Measurements from ENCODE around the gene MCCD1. TPM values are rescaled to one million over a fixed set of nuclear protein-coding genes. Genes with fewer than 3 reads are reported as not detected.
A peak's percentile ranks its signal among the peaks of the same experiment; 100 is the strongest.
"Not testable (repeated sequence)": the region's sequence is repeated elsewhere in the genome, so short reads cannot be mapped to it uniquely, and the experiment has no call there.

MCCD1 gene
- total RNA-seq, 3 donors from 2014 or later (not counting 1 experiment from before 2014, with no cell fraction given) = not detected

DNA sequence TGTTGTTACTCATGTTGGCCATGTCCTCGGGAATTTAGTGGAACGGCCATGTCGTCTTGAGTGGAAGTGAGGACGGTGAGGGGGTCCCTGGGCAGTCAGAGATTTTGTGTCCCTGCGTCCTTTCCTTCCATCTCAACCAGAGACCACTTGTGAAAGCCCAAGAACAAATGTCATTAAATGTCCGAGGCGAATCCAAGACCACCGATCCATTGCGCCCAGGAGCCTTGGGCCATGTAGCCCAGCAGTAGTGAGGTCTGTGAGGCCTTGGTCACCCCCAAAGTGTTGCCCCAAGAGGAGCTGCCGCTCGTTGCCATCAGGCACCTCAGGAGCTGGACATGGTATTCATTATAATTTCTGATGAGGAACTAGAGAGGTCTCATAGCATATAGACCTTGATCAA lies 48.2 kb upstream of the MCCD1 start:
- Mint-ChIP-seq H3K27me3 (ENCODE audit: low read depth in 2 of 2) (no peaks in the 10 kb centered on the region), H3K4me3 (no peak overlapping the region), H3K9me3 (no peaks in the 10 kb centered on the region), H3K27ac (no peak overlapping the region), H3K4me1 (peaks cover 1 to 16% of the 10 kb centered on the region in 2 donors), H3K36me3 (no peaks in the 10 kb centered on the region)
- no peaks in the 10 kb centered on the region for H3K4me1 ChIP-seq (ENCODE audit: control insufficient read depth, insufficient read depth, low read length)
- intact Hi-C loops (cut with micrococcal nuclease) = no loop called here
- TF ChIP-seq, protein P1, sequence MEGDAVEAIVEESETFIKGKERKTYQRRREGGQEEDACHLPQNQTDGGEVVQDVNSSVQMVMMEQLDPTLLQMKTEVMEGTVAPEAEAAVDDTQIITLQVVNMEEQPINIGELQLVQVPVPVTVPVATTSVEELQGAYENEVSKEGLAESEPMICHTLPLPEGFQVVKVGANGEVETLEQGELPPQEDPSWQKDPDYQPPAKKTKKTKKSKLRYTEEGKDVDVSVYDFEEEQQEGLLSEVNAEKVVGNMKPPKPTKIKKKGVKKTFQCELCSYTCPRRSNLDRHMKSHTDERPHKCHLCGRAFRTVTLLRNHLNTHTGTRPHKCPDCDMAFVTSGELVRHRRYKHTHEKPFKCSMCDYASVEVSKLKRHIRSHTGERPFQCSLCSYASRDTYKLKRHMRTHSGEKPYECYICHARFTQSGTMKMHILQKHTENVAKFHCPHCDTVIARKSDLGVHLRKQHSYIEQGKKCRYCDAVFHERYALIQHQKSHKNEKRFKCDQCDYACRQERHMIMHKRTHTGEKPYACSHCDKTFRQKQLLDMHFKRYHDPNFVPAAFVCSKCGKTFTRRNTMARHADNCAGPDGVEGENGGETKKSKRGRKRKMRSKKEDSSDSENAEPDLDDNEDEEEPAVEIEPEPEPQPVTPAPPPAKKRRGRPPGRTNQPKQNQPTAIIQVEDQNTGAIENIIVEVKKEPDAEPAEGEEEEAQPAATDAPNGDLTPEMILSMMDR (IDR thresholded peaks at IDR 0.05) = no peak
- no peak overlapping the region for H3K4me3 ChIP-seq (ENCODE audit: low read length)
- ATAC-seq = no peak
- no peaks in the 10 kb centered on the region for H3K9me3 ChIP-seq (ENCODE audit: control insufficient read depth, insufficient read depth, low read length)
- H3K27ac ChIP-seq (ENCODE audit: low read length) = no peak overlapping the region
- H3K27me3 ChIP-seq (ENCODE audit: control insufficient read depth, insufficient read depth, low read length) = no peaks in the 10 kb centered on the region
- no peak for DNase-seq
- H3K36me3 ChIP-seq (ENCODE audit: control insufficient read depth, insufficient read depth, low read length) = peaks cover 2% of the 10 kb centered on the region
- WGBS (ENCODE audit: insufficient coverage) = 83% methylated on average over 11 of the region's 11 CpGs

DNA sequence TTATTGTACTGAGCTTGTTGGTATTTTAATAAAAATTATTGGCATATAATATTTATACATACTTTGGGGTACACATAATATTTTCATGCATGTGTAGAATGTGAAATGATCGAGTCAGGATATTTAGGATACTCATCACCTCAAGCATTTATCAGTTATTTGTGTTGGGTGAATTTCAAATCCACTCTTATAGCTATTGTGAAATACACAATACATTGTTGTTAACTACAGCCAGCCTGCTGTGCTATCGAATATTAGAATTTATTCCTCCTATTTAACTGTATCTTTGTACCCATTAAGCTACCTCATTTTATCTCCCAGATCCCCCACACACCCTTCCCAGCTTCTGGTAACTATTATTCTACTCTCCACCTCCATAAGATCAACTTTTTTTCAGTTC lies 45.4 kb upstream of the MCCD1 start:
- intact Hi-C loops (cut with micrococcal nuclease) = no loop called here
- H3K36me3 ChIP-seq (ENCODE audit: control insufficient read depth, insufficient read depth, low read length) = peaks cover 2% of the 10 kb centered on the region
- no peaks in the 10 kb centered on the region for H3K36me3 Mint-ChIP-seq
- no peak overlapping the region for H3K4me3 Mint-ChIP-seq
- H3K9me3 ChIP-seq (ENCODE audit: control insufficient read depth, insufficient read depth, low read length) = no peaks in the 10 kb centered on the region
- no peaks in the 10 kb centered on the region for H3K27me3 Mint-ChIP-seq (ENCODE audit: low read depth in 2 of 2)
- no peak for ATAC-seq
- H3K27me3 ChIP-seq (ENCODE audit: control insufficient read depth, insufficient read depth, low read length) = no peaks in the 10 kb centered on the region
- 94% methylated on average over 1 of the region's 2 CpGs for WGBS (ENCODE audit: insufficient coverage)
- no peak overlapping the region for H3K4me3 ChIP-seq (ENCODE audit: low read length)
- no peaks in the 10 kb centered on the region for H3K9me3 Mint-ChIP-seq
- H3K4me1 Mint-ChIP-seq = peaks cover 0 to 13% of the 10 kb centered on the region in 2 donors
- TF ChIP-seq, protein P1 (IDR thresholded peaks at IDR 0.05) = no peak
- DNase-seq = no peak
- H3K4me1 ChIP-seq (ENCODE audit: control insufficient read depth, insufficient read depth, low read length) = no peaks in the 10 kb centered on the region
- no peak overlapping the region for H3K27ac ChIP-seq (ENCODE audit: low read length)
- H3K27ac Mint-ChIP-seq = no peak overlapping the region

- Histone ChIP-seq H3K36me3 (ENCODE audit: control insufficient read depth, insufficient read depth, low read length) (peaks cover 2% of the 10 kb centered on the region), H3K4me1 (ENCODE audit: control insufficient read depth, insufficient read depth, low read length) (no peaks in the 10 kb centered on the region), H3K27ac (ENCODE audit: low read length) (no peak overlapping the region), H3K27me3 (ENCODE audit: control insufficient read depth, insufficient read depth, low read length) (no peaks in the 10 kb centered on the region), H3K9me3 (ENCODE audit: control insufficient read depth, insufficient read depth, low read length) (no peaks in the 10 kb centered on the region), H3K4me3 (ENCODE audit: low read length) (no peak overlapping the region)
- TF ChIP-seq, protein P1 (IDR thresholded peaks at IDR 0.05) = no peak
- intact Hi-C loops (cut with micrococcal nuclease) = no loop called here
- H3K27me3 Mint-ChIP-seq (ENCODE audit: low read depth in 2 of 2) = no peaks in the 10 kb centered on the region
- peaks cover 0 to 11% of the 10 kb centered on the region in 2 donors for H3K4me1 Mint-ChIP-seq
- DNase-seq = no peak
- ATAC-seq = no peak
- H3K36me3 Mint-ChIP-seq = no peaks in the 10 kb centered on the region
- WGBS (ENCODE audit: insufficient coverage) = 100% methylated on average over 1 of the region's 1 CpG
- no peak overlapping the region for H3K4me3 Mint-ChIP-seq
- H3K27ac Mint-ChIP-seq = no peak overlapping the region
- no peaks in the 10 kb centered on the region for H3K9me3 Mint-ChIP-seq
Measured at GRCh38 chr6:31485055-31485454, 43.7 kb upstream of the MCCD1 start.

DNA sequence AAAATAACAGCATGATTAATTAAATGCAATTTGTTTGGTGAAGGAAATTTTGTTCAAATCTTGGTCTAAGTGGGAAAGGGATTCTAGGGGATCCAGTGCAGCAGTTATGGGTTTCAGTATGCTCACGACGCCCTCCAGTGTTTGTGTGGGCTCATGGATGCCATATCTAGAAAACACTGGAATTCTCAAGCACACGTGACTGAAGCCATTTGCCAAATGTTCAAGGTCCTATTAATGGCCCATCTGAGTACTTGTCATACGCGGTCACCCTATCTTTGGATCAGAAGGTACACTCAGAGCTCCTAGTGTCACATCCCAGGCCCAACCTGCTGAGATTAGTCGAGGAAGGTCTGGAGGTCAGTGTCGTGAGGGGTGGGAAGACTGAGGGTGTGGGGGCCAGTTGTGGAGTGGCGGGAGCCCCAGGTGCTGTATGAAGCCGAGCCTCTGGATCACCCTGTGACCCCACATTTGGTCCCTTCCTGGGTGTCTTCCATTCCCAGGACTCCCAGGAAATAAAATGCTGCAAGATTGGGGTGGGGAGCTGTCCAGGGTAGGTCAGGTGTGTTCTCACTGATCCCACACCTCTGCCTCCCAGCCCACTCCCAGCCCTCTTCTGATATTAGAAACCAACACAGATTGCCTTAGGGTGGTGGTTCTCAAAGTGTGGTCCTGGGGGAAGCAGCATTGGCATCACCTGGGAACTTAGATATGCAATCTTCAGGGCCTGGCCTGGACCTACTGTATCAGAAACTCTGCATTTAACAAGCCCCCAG lies 42.5 kb upstream of the MCCD1 start:
- no CpG with 5 or more reads among the region's 9 CpGs for WGBS (ENCODE audit: insufficient coverage)
- intact Hi-C loops (cut with micrococcal nuclease); H3K9me3 ChIP-seq (ENCODE audit: control insufficient read depth, insufficient read depth, low read length); H3K4me1 ChIP-seq (ENCODE audit: control insufficient read depth, insufficient read depth, low read length); H3K27me3 ChIP-seq (ENCODE audit: control insufficient read depth, insufficient read depth, low read length); H3K4me3 Mint-ChIP-seq; H3K27me3 Mint-ChIP-seq (ENCODE audit: low read depth in 2 of 2); DNase-seq; H3K27ac Mint-ChIP-seq; H3K9me3 Mint-ChIP-seq; H3K27ac ChIP-seq (ENCODE audit: low read length); H3K36me3 ChIP-seq (ENCODE audit: control insufficient read depth, insufficient read depth, low read length); H3K36me3 Mint-ChIP-seq; H3K4me3 ChIP-seq (ENCODE audit: low read length): not testable (repeated sequence)
- ATAC-seq = peak in 2 of 3 donors; percentile 59 to 68
- peaks cover 0 to 13% of the 10 kb centered on the region in 2 donors for H3K4me1 Mint-ChIP-seq

DNA sequence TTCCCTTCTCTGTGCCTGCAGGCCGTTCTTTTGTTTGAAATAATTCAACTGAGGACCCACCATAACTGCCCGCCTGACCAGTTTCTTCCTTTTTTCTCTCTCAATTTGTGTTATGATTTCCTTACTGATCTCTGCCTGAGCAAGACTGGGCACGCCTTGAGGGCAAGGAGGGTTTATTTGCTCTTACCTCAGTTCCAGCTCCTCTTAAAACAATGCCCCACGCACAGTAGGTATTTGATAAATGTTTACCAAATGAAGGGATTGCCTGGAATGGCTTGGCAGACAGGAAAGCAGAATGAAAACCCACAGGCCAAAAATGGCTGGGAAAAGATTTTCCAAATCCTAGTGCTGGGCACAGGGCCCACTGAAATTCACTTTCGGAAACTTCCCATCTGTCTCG lies 41.1 kb upstream of the MCCD1 start:
- H3K4me3 Mint-ChIP-seq; H3K27ac Mint-ChIP-seq; H3K9me3 ChIP-seq (ENCODE audit: control insufficient read depth, insufficient read depth, low read length); intact Hi-C loops (cut with micrococcal nuclease); H3K27me3 ChIP-seq (ENCODE audit: control insufficient read depth, insufficient read depth, low read length); DNase-seq; H3K36me3 Mint-ChIP-seq; H3K27ac ChIP-seq (ENCODE audit: low read length); ATAC-seq; H3K9me3 Mint-ChIP-seq; H3K27me3 Mint-ChIP-seq (ENCODE audit: low read depth in 2 of 2); H3K4me1 ChIP-seq (ENCODE audit: control insufficient read depth, insufficient read depth, low read length); H3K36me3 ChIP-seq (ENCODE audit: control insufficient read depth, insufficient read depth, low read length); H3K4me3 ChIP-seq (ENCODE audit: low read length): not testable (repeated sequence)
- H3K4me1 Mint-ChIP-seq = peaks cover 7 to 20% of the 10 kb centered on the region in 2 donors
- 86% methylated on average over 4 of the region's 6 CpGs for WGBS (ENCODE audit: insufficient coverage)

All from natural killer cell (primary cell).